Stimulated activated naive CD8-positive, alpha-beta T cell treated with anti-CD3 and anti-CD28 coated beads, Interleukin-15, amount 100 ng/mL, for 72 hours (primary cell): ENCODE data around the gene AFMID.
A peak's percentile ranks its signal among the peaks of the same experiment; 100 is the strongest.
"Not testable (repeated sequence)": the region's sequence is repeated elsewhere in the genome, so short reads cannot be mapped to it uniquely, and the experiment has no call there.

Experiments
- ATAC-seq: fragments of 150-1000 bp; cut with Tn5 transposase; 2 replicates; pipeline ENCODE4 v1.10.0; 2021; ENCODE audit warnings: mild to moderate bottlenecking, moderate library complexity
- DNase-seq, 2 donors: peaks; one replicate each; pipeline ENCODE4 v3.0.0; 2021 to 2022
- H3K27ac Mint-ChIP-seq, 2 donors: one replicate each; pipeline ENCODE4 v1.8.0; 2022; ENCODE audit warnings: mild to moderate bottlenecking in 2 of 2, mixed read lengths in 2 of 2, moderate library complexity in 2 of 2
- H3K27me3 Mint-ChIP-seq: one replicate; pipeline ENCODE4 v1.8.0; 2022; ENCODE audit warnings: mixed read lengths
- H3K4me1 Mint-ChIP-seq: one replicate; pipeline ENCODE4 v1.8.0; 2022; ENCODE audit warnings: mild to moderate bottlenecking, mixed read lengths
- H3K4me3 Mint-ChIP-seq, 2 donors: one replicate each; pipeline ENCODE4 v1.8.0; 2022; ENCODE audit warnings: mild to moderate bottlenecking in 2 of 2, mixed read lengths in 2 of 2, moderate library complexity in 1 of 2
- H3K9me3 Mint-ChIP-seq, 2 donors: one replicate each; pipeline ENCODE4 v1.8.0; 2022; ENCODE audit warnings: mixed read lengths in 2 of 2

Gene AFMID

GRCh38 chr17:78249074-78249817 lies 62.1 kb downstream of the AFMID start:
- Mint-ChIP-seq H3K27me3 (no peaks in the 10 kb centered on the region), H3K4me3 (no peak overlapping the region), H3K9me3 (no peaks in the 10 kb centered on the region), H3K27ac (peak overlapping the region in 1 of 2 donors; percentile 78), H3K4me1 (peaks cover 46% of the 10 kb centered on the region)
- ATAC-seq (no peak), DNase-seq (no peak)

- Mint-ChIP-seq H3K27ac (peak overlapping the region in 1 of 2 donors; percentile 78), H3K4me3 (no peak overlapping the region)
- no peak for ATAC-seq
Measured at GRCh38 chr17:78249818-78250806, 63.0 kb downstream of the AFMID start.

GRCh38 chr17:78250891-78251772 lies 64.0 kb downstream of the AFMID start:
- peak overlapping the region; percentile 66 to 84 for H3K4me3 Mint-ChIP-seq
- DNase-seq (peak; percentile 86 to 88), ATAC-seq (peak; percentile 78)
- H3K27ac Mint-ChIP-seq, result no peak overlapping the region
- H3K9me3 Mint-ChIP-seq, result peaks cover 0 to 4% of the 10 kb centered on the region in 2 donors
- no peaks in the 10 kb centered on the region for H3K27me3 Mint-ChIP-seq
- peaks cover 61% of the 10 kb centered on the region for H3K4me1 Mint-ChIP-seq

More at GRCh38 chr17:78249818-78250806, 63.0 kb downstream of the AFMID start:
- DNase-seq, result no peak
- Mint-ChIP-seq H3K4me1 (peaks cover 55% of the 10 kb centered on the region), H3K27me3 (no peaks in the 10 kb centered on the region), H3K9me3 (peaks cover 0 to 4% of the 10 kb centered on the region in 2 donors)

DNA sequence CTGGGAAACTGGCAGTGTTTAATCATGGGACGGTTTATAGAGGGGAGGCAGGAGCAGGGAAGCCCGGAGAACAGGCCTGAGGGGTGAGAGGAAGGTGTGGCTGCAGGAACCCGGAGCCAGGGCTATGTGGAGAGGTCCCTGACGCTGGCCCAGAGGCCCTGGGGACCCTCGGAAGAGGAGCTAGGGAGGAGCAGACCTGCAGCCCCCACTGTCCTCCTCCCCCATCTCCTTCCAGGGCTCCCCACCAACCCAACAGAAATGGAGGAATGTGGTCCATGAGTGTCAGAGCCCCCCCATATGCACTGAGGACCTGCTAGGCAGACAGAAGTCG lies 64.6 kb downstream of the AFMID start:
- Mint-ChIP-seq H3K27me3 (no peaks in the 10 kb centered on the region), H3K4me1 (peaks cover 62% of the 10 kb centered on the region), H3K9me3 (peaks cover 0 to 4% of the 10 kb centered on the region in 2 donors), H3K27ac (no peak overlapping the region), H3K4me3 (peak overlapping the region; percentile 66 to 84)
- no peak for ATAC-seq
- no peak for DNase-seq

GRCh38 chr17:78252111-78252634 lies 65.0 kb downstream of the AFMID start:
- Mint-ChIP-seq H3K27ac (peak overlapping the region in 1 of 2 donors; percentile 74), H3K9me3 (peaks cover 0 to 4% of the 10 kb centered on the region in 2 donors), H3K4me3 (peak overlapping the region; percentile 66 to 84), H3K4me1 (peaks cover 64% of the 10 kb centered on the region), H3K27me3 (no peaks in the 10 kb centered on the region)
- DNase-seq (peak; percentile 57), ATAC-seq (peak; percentile 54)

DNA sequence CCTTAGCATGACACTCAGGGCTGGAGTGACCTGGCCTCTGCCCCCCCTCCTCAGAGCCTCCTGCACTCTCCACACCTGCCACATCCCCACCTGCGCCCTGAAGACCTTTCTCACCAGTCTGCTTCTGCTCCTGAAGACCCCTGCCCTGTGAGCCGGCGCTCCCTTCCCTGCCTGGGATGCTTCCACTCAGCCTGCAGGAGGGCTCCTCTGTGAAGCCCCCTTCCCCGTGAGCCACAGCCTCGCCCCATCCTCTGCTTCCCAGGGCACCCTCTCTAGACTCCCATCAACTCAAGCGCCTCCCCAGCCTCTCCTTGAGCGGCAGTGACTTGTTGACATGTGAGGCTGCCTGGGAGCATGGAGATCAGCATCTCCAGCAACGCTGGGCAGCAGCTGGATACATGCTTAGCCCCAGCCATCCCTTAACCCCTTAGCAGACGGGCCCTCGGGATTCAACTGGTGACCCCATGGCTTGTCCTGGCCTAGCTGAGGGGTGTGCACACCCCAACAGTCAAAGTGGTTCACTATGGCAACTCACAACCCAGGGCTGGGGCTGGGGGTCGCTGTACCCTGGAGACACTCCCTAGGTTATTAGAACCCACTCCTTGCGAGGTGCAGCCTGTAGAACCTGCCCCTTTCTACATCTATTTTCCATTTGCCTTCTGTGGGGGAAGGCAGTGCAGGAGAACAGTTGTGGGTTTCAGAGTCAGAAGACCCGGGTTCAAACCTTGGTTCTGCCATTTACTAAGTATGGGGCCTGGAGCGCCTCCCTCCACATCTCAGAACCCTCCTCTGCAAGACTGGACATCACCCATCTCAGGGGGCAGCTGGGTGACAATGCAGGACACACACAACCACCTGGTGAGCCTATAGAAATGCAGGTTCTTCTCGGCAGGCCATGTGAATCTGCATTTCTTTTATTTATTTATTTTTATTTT lies 65.8 kb downstream of the AFMID start:
- DNase-seq (no peak), ATAC-seq (peak; percentile 11)
- Mint-ChIP-seq H3K27ac (peak overlapping the region in 1 of 2 donors; percentile 74), H3K4me1 (peaks cover 72% of the 10 kb centered on the region), H3K4me3 (peak overlapping the region; percentile 71 to 84), H3K9me3 (peaks cover 0 to 4% of the 10 kb centered on the region in 2 donors), H3K27me3 (no peaks in the 10 kb centered on the region)

DNA sequence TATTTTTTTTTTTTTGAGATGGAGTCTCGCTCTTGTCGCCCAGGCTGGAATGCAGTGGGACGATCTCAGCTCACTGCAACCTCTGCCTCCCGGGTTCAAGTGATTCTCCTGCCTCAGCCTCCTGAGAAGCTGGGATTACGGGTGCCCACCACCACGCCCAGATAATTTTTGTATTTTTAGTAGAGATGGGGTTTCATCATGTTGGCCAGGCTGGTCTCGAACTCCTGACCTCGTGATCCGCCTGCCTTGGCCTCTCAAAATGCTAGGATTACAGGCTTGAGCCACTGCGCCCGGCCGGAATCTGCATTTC lies 66.4 kb downstream of the AFMID start:
- not testable (repeated sequence) for DNase-seq, H3K27me3 Mint-ChIP-seq, ATAC-seq, H3K9me3 Mint-ChIP-seq
- Mint-ChIP-seq H3K4me1 (peaks cover 78% of the 10 kb centered on the region), H3K27ac (peak overlapping the region; percentile 57 to 74), H3K4me3 (peak overlapping the region; percentile 82 to 84)

- H3K27ac Mint-ChIP-seq, result peak overlapping the region; percentile 72 to 82
- H3K27me3 Mint-ChIP-seq, result no peaks in the 10 kb centered on the region
- peak overlapping the region; percentile 82 to 84 for H3K4me3 Mint-ChIP-seq
- peaks cover 83% of the 10 kb centered on the region for H3K4me1 Mint-ChIP-seq
- DNase-seq, result peak; percentile 80 to 83
- ATAC-seq, result peak; percentile 70
- peaks cover 0 to 4% of the 10 kb centered on the region in 2 donors for H3K9me3 Mint-ChIP-seq
Measured at GRCh38 chr17:78253946-78254672, 66.9 kb downstream of the AFMID start.

- Mint-ChIP-seq H3K4me1 (peaks cover 87% of the 10 kb centered on the region), H3K4me3 (peak overlapping the region in 1 of 2 donors; percentile 52), H3K9me3 (peaks cover 0 to 4% of the 10 kb centered on the region in 2 donors), H3K27ac (no peak overlapping the region), H3K27me3 (no peaks in the 10 kb centered on the region)
- DNase-seq, result no peak
- no peak for ATAC-seq
Measured at GRCh38 chr17:78255029-78255656, 68.0 kb downstream of the AFMID start.

GRCh38 chr17:78255953-78256706 lies 69.0 kb downstream of the AFMID start:
- H3K4me1 Mint-ChIP-seq, result peaks cover 77% of the 10 kb centered on the region
- no peak for DNase-seq
- ATAC-seq, result no peak
- H3K27ac Mint-ChIP-seq, result no peak overlapping the region
- no peak overlapping the region for H3K4me3 Mint-ChIP-seq
- H3K9me3 Mint-ChIP-seq, result peaks cover 0 to 4% of the 10 kb centered on the region in 2 donors
- no peaks in the 10 kb centered on the region for H3K27me3 Mint-ChIP-seq

- Mint-ChIP-seq H3K4me1 (peaks cover 73% of the 10 kb centered on the region), H3K27ac (peak overlapping the region in 1 of 2 donors; percentile 88), H3K4me3 (no peak overlapping the region), H3K9me3 (peaks cover 0 to 4% of the 10 kb centered on the region in 2 donors), H3K27me3 (no peaks in the 10 kb centered on the region)
- no peak for DNase-seq
- ATAC-seq, result no peak
Measured at GRCh38 chr17:78256707-78257591, 69.8 kb downstream of the AFMID start.
